SW480 (cell line): Measurements from ENCODE around the gene MINDY1.

Source experiments
- DNase-seq: peaks from one replicate; pipeline ENCODE4 v3.0.0-alpha.2; 2016; ENCODE audit warnings: low spot score

MINDY1 gene

GRCh38 chr1:150985179-150985825 lies 21.4 kb downstream of the MINDY1 start:
- DNase-seq: peak; percentile 57

GRCh38 chr1:150981805-150982712 lies 24.6 kb downstream of the MINDY1 start, which contains the start of gene ANXA9:
TSS of gene ANXA9 (plus strand) at chr1:150982292. CDS start at chr1:150983106, 814 bp downstream.
- peak; percentile 76 for DNase-seq

GRCh38 chr1:150981177-150981804 lies 25.4 kb downstream of the MINDY1 start:
- peak; percentile 59 for DNase-seq

- DNase-seq: peak; percentile 63
Measured at GRCh38 chr1:150979092-150980056, 27.3 kb downstream of the MINDY1 start.

GRCh38 chr1:150976879-150977694 lies 29.6 kb downstream of the MINDY1 start:
- peak; percentile 91 for DNase-seq

GRCh38 chr1:150976401-150976821 lies 30.3 kb downstream of the MINDY1 start:
- DNase-seq: no peak

GRCh38 chr1:150974580-150975478 lies 31.9 kb downstream of the MINDY1 start, which contains the start of gene CERS2:
TSS of gene CERS2 (minus strand) at chr1:150974835. CDS start at chr1:150969090, 5,745 bp downstream.
- peak; percentile 63 for DNase-seq

GRCh38 chr1:150973836-150974579 lies 32.7 kb downstream of the MINDY1 start:
- peak; percentile 55 for DNase-seq

GRCh38 chr1:150973258-150973835 lies 33.4 kb downstream of the MINDY1 start:
- DNase-seq: no peak

GRCh38 chr1:150972417-150972940 lies 34.2 kb downstream of the MINDY1 start:
- no peak for DNase-seq

GRCh38 chr1:150971583-150972416 lies 34.9 kb downstream of the MINDY1 start:
- no peak for DNase-seq

- peak; percentile 15 for DNase-seq
Measured at GRCh38 chr1:150970808-150971582, 35.7 kb downstream of the MINDY1 start.

- no peak for DNase-seq
Measured at GRCh38 chr1:150969626-150970025, 37.1 kb downstream of the MINDY1 start.

GRCh38 chr1:150968491-150968890 lies 38.2 kb downstream of the MINDY1 start:
- DNase-seq: no peak

- DNase-seq: no peak
Measured at GRCh38 chr1:150967936-150968335, 38.8 kb downstream of the MINDY1 start.

- no peak for DNase-seq
Measured at GRCh38 chr1:150966011-150966410, 40.7 kb downstream of the MINDY1 start.
